SK-N-SH (cell line): ENCODE results near the gene ZMYM5.

Experiments
- CTCF ChIP-seq: fragments of 200-600 bp; sonication (generic); IDR thresholded peaks from 2 replicates; pipeline ENCODE4 v1.6.1; 2017; ENCODE audit warnings: antibody characterized with exemption, mild to moderate bottlenecking, moderate library complexity
- IRF3 ChIP-seq: fragments of 150-350 bp; IDR thresholded peaks from 2 replicates; pipeline ENCODE4 v1.6.1; 2016; ENCODE audit warnings: mild to moderate bottlenecking, low read depth, low read length
- MAX ChIP-seq: IDR thresholded peaks from 2 replicates; pipeline ENCODE4 v1.4.0; 2012; ENCODE audit warnings: low read depth
- MXI1 ChIP-seq: IDR thresholded peaks from 2 replicates; pipeline ENCODE4 v1.6.1; 2012; ENCODE audit warnings: mild to moderate bottlenecking, low read depth, low read length, improper control_type of control experiment
- NRF1 ChIP-seq: IDR thresholded peaks from 2 replicates; pipeline ENCODE4 v1.6.1; 2012; ENCODE audit warnings: low read depth, mild to moderate bottlenecking, low read length
- POLR2AphosphoS5 ChIP-seq: IDR thresholded peaks from 2 replicates; pipeline ENCODE4 v1.6.1; 2012; ENCODE audit warnings: low read depth, low read length
- REST ChIP-seq: IDR thresholded peaks from 2 replicates; pipeline ENCODE4 v1.6.1; 2012; ENCODE audit warnings: mild to moderate bottlenecking, low read depth, low read length, moderate library complexity
- RFX5 ChIP-seq: IDR thresholded peaks from 2 replicates; pipeline ENCODE4 v1.6.1; 2012; ENCODE audit warnings: mild to moderate bottlenecking, improper control_type of control experiment, low read length
- TAF1 ChIP-seq: IDR thresholded peaks from 2 replicates; pipeline ENCODE4 v1.6.1; 2012; ENCODE audit warnings: low read depth, mild to moderate bottlenecking, low read length, moderate library complexity, borderline replicate concordance
- USF2 ChIP-seq: fragments of 150-350 bp; IDR thresholded peaks from 2 replicates; pipeline ENCODE4 v1.6.1; 2017; ENCODE audit warnings: antibody characterized with exemption, low read length, low read depth, borderline replicate concordance

- TF ChIP-seq NRF1 (no peak), POLR2AphosphoS5 (no peak), RFX5 (no peak), CTCF (no peak), MXI1 (no peak), TAF1 (no peak), MAX (no peak), USF2 (no peak), REST (no peak), IRF3 (no peak)
Observed at GRCh38 chr13:19852766-19853165, 10.7 kb downstream of the ZMYM5 start.
